ENCODE results near the gene ZNF454. TPM values are rescaled to one million over a fixed set of nuclear protein-coding genes. Genes with fewer than 3 reads are reported as not detected.

The ZNF454 gene
- total RNA-seq, 1 experiment from 2014 or later = not detected

DNA sequence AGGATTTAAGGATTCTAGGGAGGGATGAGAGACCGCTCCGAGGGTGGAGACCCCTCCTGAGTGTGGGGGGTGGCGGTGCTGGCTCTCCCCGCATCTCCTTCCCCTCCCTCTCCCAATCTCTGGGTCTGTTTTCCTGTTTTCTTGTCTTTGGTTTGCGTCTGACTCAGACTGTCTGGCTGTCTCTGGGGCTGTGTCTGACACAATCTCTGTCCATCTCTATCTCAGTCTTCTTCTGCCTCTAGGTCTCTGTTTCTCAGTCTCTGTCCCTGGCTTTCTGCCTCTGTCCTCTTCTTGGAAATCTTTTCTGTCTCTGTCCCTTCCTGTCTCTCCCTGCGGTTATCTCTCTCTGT lies 54.3 kb downstream of the ZNF454 start:
- Histone ChIP-seq H2BK20ac (ENCODE audit: low read depth, low read length, poor library complexity, severe bottlenecking) (no peak overlapping the region), H3K18ac (ENCODE audit: insufficient read length, low read depth, low read length) (no peak overlapping the region), H3K4me2 (ENCODE audit: insufficient read depth, insufficient read length, low read length) (peak overlapping the region; percentile 44), H3K9ac (ENCODE audit: extremely low read depth, insufficient read length, low read length) (no peak overlapping the region), H3K56ac (ENCODE audit: insufficient read length, low read depth, low read length) (no peak overlapping the region), H3T11ph (ENCODE audit: low read length) (no peak overlapping the region), H3K14ac (ENCODE audit: insufficient read depth, low read length) (no peak overlapping the region; the same call in 1 of the 2 replicates), H4K20me1 (ENCODE audit: control insufficient read depth, insufficient read depth, insufficient read length) (no peaks in the 10 kb centered on the region), H4K5ac (ENCODE audit: insufficient read length, low read depth, low read length) (no peak overlapping the region), H3K23ac (ENCODE audit: insufficient read length, low read depth, low read length) (no peak overlapping the region), H4K8ac (replicated peaks; ENCODE audit: insufficient read length, low read depth, low read length) (no peak overlapping the region), H2BK15ac (ENCODE audit: low read depth, low read length) (no peak overlapping the region), H3K27ac (ENCODE audit: insufficient read length, low read depth, low read length) (no peak overlapping the region), H3K4ac (ENCODE audit: low read depth, low read length) (no peak overlapping the region), H3K27me3 (ENCODE audit: insufficient read depth, low read length) (peaks cover 26% of the 10 kb centered on the region), H2BK5ac (ENCODE audit: insufficient read length, low read length) (no peak overlapping the region), H2BK12ac (ENCODE audit: insufficient read length, low read depth, low read length) (no peak overlapping the region), H2BK120ac (ENCODE audit: low read depth, low read length, poor library complexity, severe bottlenecking) (no peak overlapping the region), H3K4me1 (ENCODE audit: insufficient read depth, low read length) (no peaks in the 10 kb centered on the region), H4K91ac (ENCODE audit: insufficient read length, low read depth, low read length) (no peak overlapping the region), H2AFZ (ENCODE audit: low read length) (no peak overlapping the region), H2AK5ac (ENCODE audit: insufficient read length, low read length) (no peak overlapping the region), H3K9me3 (ENCODE audit: control insufficient read depth, low read depth, low read length) (no peaks in the 10 kb centered on the region), H3K23me2 (ENCODE audit: insufficient read length, low read depth, low read length, poor library complexity, severe bottlenecking) (peaks cover 2% of the 10 kb centered on the region), H3K79me1 (ENCODE audit: insufficient read depth, low read depth, low read length, poor library complexity, severe bottlenecking) (no peaks in the 10 kb centered on the region), H3K79me2 (ENCODE audit: insufficient read depth, low read length) (no peaks in the 10 kb centered on the region)
- H3K27me3 Mint-ChIP-seq (ENCODE audit: low read depth) = peaks cover 70% of the 10 kb centered on the region
- DNase-seq = no peak
- H3K36me3 Mint-ChIP-seq (ENCODE audit: insufficient read depth in 1 of 3, low read depth in 3 of 3) = peaks cover 0 to 4% (median 3%) of the 10 kb centered on the region in 3 experiments; a peak in 3 of 7 replicates
- H3K4me3 Mint-ChIP-seq = peak overlapping the region; percentile 29 to 75
- TF ChIP-seq, protein P1, sequence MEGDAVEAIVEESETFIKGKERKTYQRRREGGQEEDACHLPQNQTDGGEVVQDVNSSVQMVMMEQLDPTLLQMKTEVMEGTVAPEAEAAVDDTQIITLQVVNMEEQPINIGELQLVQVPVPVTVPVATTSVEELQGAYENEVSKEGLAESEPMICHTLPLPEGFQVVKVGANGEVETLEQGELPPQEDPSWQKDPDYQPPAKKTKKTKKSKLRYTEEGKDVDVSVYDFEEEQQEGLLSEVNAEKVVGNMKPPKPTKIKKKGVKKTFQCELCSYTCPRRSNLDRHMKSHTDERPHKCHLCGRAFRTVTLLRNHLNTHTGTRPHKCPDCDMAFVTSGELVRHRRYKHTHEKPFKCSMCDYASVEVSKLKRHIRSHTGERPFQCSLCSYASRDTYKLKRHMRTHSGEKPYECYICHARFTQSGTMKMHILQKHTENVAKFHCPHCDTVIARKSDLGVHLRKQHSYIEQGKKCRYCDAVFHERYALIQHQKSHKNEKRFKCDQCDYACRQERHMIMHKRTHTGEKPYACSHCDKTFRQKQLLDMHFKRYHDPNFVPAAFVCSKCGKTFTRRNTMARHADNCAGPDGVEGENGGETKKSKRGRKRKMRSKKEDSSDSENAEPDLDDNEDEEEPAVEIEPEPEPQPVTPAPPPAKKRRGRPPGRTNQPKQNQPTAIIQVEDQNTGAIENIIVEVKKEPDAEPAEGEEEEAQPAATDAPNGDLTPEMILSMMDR (conservative IDR thresholded peaks at IDR 0.05) = no peak
- peaks cover 11 to 50% of the 10 kb centered on the region in 2 experiments for H3K9me3 Mint-ChIP-seq
- H3K4me1 Mint-ChIP-seq = peaks cover 5 to 10% of the 10 kb centered on the region in 2 experiments
- H3K27ac Mint-ChIP-seq = no peak overlapping the region
- WGBS (ENCODE audit: extremely low coverage, insufficient read length, low lambda C conversion rate) = no CpG with 5 or more reads among the region's 6 CpGs
